ENCODE results near the gene GREB1.

GRCh38 chr2:11621410-11621809 lies 87.6 kb downstream of the GREB1 start:
- TF ChIP-seq CTCF (IDR thresholded peaks at IDR 0.05) (no peak), EZH2 (IDR thresholded peaks at IDR 0.05) (no peak), EZH2phosphoT487 (IDR thresholded peaks at IDR 0.05) (no peak)
